ENCODE results near the gene TRIM50. TPM values are rescaled to one million over a fixed set of nuclear protein-coding genes. Genes with fewer than 3 reads are reported as not detected.
A peak's percentile ranks its signal among the peaks of the same experiment; 100 is the strongest.
"Not testable (repeated sequence)": the region's sequence is repeated elsewhere in the genome, so short reads cannot be mapped to it uniquely, and the experiment has no call there.

Gene TRIM50
- total and polyA plus RNA-seq, 3 experiments from 2014 or later = not detected

DNA sequence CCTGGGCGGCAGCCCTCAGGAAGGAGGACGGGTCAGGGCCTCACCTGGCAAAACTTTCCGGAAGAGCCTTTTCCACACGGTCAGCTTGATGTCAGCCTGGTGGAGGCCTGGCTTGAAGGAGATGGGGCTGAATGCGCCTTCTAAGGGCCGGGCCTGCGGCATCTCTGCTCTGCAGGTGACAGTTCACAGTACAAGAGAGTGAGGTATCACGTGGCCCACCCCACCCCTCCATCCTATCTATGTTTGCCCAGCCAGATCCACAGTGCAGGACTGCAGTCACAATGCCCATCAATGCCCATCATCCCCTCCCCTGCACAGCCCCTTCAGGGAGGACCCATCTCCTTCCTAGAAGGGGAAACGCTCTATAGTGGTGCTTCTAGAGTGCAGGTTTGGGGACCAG lies 11.4 kb downstream of the TRIM50 start:
- CTCF ChIA-PET = interaction anchor here (1.3 kb wide), 1 partner anchor 10 kb away, joined by 3 read pairs; no protein-coding TSS in a partner anchor
- no peak overlapping the region for H3K4me3 Mint-ChIP-seq

DNA sequence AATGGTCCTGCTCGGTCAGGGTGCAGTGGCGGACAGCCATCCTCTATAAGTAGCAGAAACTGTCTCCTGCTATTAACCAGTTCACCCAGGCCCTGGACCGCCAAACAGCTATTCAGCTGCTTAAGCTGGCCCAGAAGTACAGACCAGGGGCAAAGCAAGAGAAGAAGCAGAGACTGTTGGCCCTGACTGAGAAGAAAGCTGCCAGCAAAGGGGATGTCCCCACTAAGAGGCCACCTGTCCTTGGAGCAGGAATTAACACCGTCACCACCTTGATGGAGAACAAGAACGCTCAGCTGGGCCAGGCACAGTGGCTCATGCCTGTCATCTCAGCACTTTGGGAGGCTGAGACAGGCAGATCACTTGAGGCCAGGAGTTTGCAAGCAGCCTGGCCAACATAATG lies 13.6 kb downstream of the TRIM50 start:
- Mint-ChIP-seq H3K9me3 (no peaks in the 10 kb centered on the region), H3K4me3 (no peak overlapping the region), H3K27ac (no peak overlapping the region), H3K36me3 (no peaks in the 10 kb centered on the region), H3K4me1 (peaks cover under 1 to 2% (median 2%) of the 10 kb centered on the region in 3 donors), H3K27me3 (peaks cover 0 to 4% of the 10 kb centered on the region in 2 donors)
- no peaks in the 10 kb centered on the region for H3K27me3 ChIP-seq (ENCODE audit: insufficient read depth, low read length, poor library complexity, severe bottlenecking)
- DNase-seq = no peak
- POLR2A ChIA-PET = no interaction called here
- H3K36me3 ChIP-seq (ENCODE audit: insufficient read depth, low read length) = no peaks in the 10 kb centered on the region
- CTCF ChIA-PET = interaction anchor here (2.3 kb wide), 1 partner anchor 10 kb away, joined by 6 read pairs; no protein-coding TSS in a partner anchor
- no peak overlapping the region for H3K4me3 ChIP-seq (ENCODE audit: low read length)
- H3K27ac ChIP-seq (ENCODE audit: low read depth, low read length) = no peak overlapping the region
- peaks cover 3% of the 10 kb centered on the region for H3K4me1 ChIP-seq (ENCODE audit: insufficient read depth, low read length)
- H3K9me3 ChIP-seq (ENCODE audit: low read length) = no peaks in the 10 kb centered on the region

More for the DNA sequence above, 11.4 kb downstream of the TRIM50 start:
- Histone ChIP-seq H3K36me3 (ENCODE audit: insufficient read depth, low read length) (no peaks in the 10 kb centered on the region), H3K4me3 (ENCODE audit: low read length) (no peak overlapping the region), H3K27me3 (ENCODE audit: insufficient read depth, low read length, poor library complexity, severe bottlenecking) (no peaks in the 10 kb centered on the region), H3K9me3 (ENCODE audit: low read length) (no peaks in the 10 kb centered on the region), H3K4me1 (ENCODE audit: insufficient read depth, low read length) (no peaks in the 10 kb centered on the region), H3K27ac (ENCODE audit: low read depth, low read length) (no peak overlapping the region)
- Mint-ChIP-seq H3K9me3 (no peaks in the 10 kb centered on the region), H3K36me3 (no peaks in the 10 kb centered on the region), H3K4me1 (no peaks in the 10 kb centered on the region), H3K27ac (no peak overlapping the region), H3K27me3 (peaks cover 0 to 4% of the 10 kb centered on the region in 2 donors)
- POLR2A ChIA-PET = no interaction called here
- no peak for DNase-seq

DNA sequence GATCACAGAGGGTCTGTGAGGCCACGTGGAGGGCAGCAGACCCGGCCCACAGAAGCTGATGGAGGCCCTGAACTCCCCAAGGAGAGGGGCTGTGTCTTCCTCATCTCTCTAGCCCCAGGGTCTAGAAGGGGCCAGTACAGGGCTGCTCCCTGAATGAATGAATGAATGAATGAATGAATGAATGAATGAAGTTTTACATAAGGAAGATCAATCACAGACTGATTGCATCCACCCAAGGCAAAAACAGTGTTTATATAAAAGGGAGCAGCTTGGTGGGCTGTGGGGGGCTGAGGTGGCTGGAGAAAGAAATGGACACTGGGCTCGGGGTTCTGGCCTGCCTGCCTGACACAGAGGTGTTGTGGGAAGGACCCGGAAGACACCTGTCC lies 14.4 kb downstream of the TRIM50 start:
- Histone ChIP-seq H3K36me3 (ENCODE audit: insufficient read depth, low read length) (no peaks in the 10 kb centered on the region), H3K27ac (ENCODE audit: low read depth, low read length) (no peak overlapping the region), H3K27me3 (ENCODE audit: insufficient read depth, low read length, poor library complexity, severe bottlenecking) (no peaks in the 10 kb centered on the region), H3K4me1 (ENCODE audit: insufficient read depth, low read length) (peaks cover 6% of the 10 kb centered on the region), H3K4me3 (ENCODE audit: low read length) (no peak overlapping the region), H3K9me3 (ENCODE audit: low read length) (no peaks in the 10 kb centered on the region)
- Mint-ChIP-seq H3K4me1 (peaks cover 6 to 10% (median 9%) of the 10 kb centered on the region in 3 donors), H3K9me3 (no peaks in the 10 kb centered on the region), H3K4me3 (no peak overlapping the region), H3K27ac (no peak overlapping the region), H3K27me3 (peaks cover 0 to 4% of the 10 kb centered on the region in 2 donors), H3K36me3 (peaks cover 0 to 4% (median 0%) of the 10 kb centered on the region in 3 donors)
- ChIA-PET POLR2A (no interaction called here), CTCF (interaction anchor here (2.3 kb wide), 1 partner anchor 11 kb away, joined by 6 read pairs; no protein-coding TSS in a partner anchor)
- DNase-seq = no peak

DNA sequence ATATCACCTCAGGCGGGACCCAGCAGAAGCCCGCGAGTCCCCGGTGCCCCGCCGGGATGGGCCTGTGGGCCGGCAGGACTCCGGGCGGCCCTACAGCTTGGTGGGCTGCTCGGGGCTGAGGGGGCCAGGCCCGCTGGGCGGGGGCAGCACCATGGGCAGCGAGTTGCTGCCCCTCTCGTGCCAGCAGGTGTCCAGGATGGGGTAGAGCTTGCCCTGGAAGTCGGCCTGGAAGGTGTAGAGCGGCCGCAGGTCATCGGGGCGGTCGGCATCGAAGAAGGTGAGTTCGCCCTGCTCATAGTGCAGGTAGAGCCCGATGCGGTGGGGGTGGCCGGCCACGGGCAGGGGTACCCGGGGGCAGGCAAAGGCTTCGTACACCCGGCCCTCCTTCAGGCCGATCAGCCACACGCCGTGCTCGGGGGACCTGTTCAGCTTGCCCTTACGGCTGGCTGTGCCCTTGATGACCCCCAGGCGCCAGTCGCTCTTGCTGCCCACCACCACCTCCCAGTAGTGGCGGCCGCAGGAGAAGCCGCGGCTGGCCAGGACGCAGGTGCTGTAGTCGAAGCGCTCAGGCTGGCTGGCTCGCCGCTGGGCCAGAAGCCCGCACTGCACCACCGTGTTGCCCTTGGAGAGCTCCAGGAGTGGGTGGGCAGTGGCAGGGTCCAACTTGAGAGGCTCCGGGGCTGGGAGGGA lies 14.9 kb downstream of the TRIM50 start:
- no peak overlapping the region for H3K27ac ChIP-seq (ENCODE audit: low read depth, low read length)
- H3K36me3 Mint-ChIP-seq = peaks cover 0 to 6% (median 0%) of the 10 kb centered on the region in 3 donors
- H3K4me1 Mint-ChIP-seq = peaks cover 9 to 15% (median 13%) of the 10 kb centered on the region in 3 donors
- H3K27me3 ChIP-seq (ENCODE audit: insufficient read depth, low read length, poor library complexity, severe bottlenecking) = no peaks in the 10 kb centered on the region
- no peaks in the 10 kb centered on the region for H3K9me3 ChIP-seq (ENCODE audit: low read length)
- POLR2A ChIA-PET = no interaction called here
- no peaks in the 10 kb centered on the region for H3K36me3 ChIP-seq (ENCODE audit: insufficient read depth, low read length)
- H3K4me3 Mint-ChIP-seq = no peak overlapping the region
- H3K27me3 Mint-ChIP-seq = peaks cover 0 to 4% of the 10 kb centered on the region in 2 donors
- DNase-seq = no peak
- H3K27ac Mint-ChIP-seq = no peak overlapping the region
- H3K4me1 ChIP-seq (ENCODE audit: insufficient read depth, low read length) = peaks cover 9% of the 10 kb centered on the region
- no peak overlapping the region for H3K4me3 ChIP-seq (ENCODE audit: low read length)
- CTCF ChIA-PET = interaction anchor here (2.3 kb wide), 1 partner anchor 11 kb away, joined by 6 read pairs; no protein-coding TSS in a partner anchor
- H3K9me3 Mint-ChIP-seq = no peaks in the 10 kb centered on the region

DNA sequence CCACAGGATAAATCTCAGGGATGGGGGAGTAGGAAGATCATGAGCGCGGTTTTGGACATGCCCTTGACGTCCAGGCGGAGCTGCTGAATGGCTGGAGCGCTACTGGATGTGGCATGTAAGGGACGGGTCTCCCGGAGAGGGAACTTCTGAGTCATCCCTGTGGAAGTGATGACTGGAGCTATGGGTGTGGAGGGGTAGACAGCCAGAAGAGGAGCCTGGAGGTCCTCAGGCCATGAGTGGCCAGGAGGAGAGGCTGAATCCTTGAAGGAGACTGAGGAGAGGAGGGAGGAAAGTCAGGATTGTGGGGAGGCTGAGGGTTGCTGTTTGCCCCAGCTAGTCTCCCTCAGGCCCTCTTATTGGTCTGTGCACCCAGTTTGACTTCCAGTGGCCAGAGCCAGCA lies 16.5 kb downstream of the TRIM50 start:
- H3K36me3 ChIP-seq (ENCODE audit: insufficient read depth, low read length) = peaks cover 11% of the 10 kb centered on the region
- POLR2A ChIA-PET; H3K27me3 Mint-ChIP-seq; H3K27ac ChIP-seq (ENCODE audit: low read depth, low read length); H3K4me3 Mint-ChIP-seq; CTCF ChIA-PET; H3K9me3 ChIP-seq (ENCODE audit: low read length); H3K27me3 ChIP-seq (ENCODE audit: insufficient read depth, low read length, poor library complexity, severe bottlenecking); H3K4me3 ChIP-seq (ENCODE audit: low read length); H3K9me3 Mint-ChIP-seq; DNase-seq; H3K27ac Mint-ChIP-seq: not testable (repeated sequence)
- peaks cover 16% of the 10 kb centered on the region for H3K4me1 ChIP-seq (ENCODE audit: insufficient read depth, low read length)
- Mint-ChIP-seq H3K36me3 (peaks cover 0 to 20% (median 7%) of the 10 kb centered on the region in 3 donors), H3K4me1 (peaks cover 21 to 31% (median 29%) of the 10 kb centered on the region in 3 donors)

DNA sequence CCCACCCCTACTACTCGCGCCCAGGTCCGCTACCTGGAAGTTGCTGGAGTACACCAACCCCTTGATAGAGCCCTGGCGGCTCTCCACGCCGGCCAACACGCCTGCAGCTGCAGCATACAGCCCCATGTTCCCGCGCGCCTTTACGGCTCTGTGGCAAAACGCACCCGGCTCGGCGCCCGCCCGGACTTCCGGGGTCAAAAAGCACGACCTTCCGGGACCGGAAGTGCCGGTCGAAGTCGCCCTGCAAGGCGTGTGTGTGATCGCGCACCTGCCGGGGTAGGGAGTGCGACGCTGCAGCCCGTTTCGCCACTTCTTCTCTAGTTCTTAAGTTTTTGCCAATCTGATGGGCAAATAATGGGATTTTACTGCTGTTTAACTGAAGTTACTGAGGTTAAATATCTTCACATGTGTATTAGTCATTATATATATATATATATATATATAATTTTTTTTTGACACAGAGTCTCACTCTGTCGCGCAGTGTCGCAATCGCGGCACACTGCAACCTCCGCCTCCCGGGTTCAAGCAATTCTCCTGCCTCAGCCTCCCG lies 19.1 kb downstream of the TRIM50 start, which contains the start of gene NSUN5:
Gene NSUN5 (minus strand): TSS at position 162 of the 550 bp plus-strand sequence. CDS start 36 bp downstream, at position 126.
- Histone ChIP-seq H3K4me3 (ENCODE audit: low read length) (peak within 1 kb of the TSS; percentile 80), H3K36me3 (ENCODE audit: insufficient read depth, low read length) (peaks cover 15% of the 10 kb centered on the region), H3K4me1 (ENCODE audit: insufficient read depth, low read length) (peaks cover 16% of the 10 kb centered on the region), H3K9me3 (ENCODE audit: low read length) (no peaks in the 10 kb centered on the region), H3K27me3 (ENCODE audit: insufficient read depth, low read length, poor library complexity, severe bottlenecking) (no peaks in the 10 kb centered on the region), H3K27ac (ENCODE audit: low read depth, low read length) (peak within 1 kb of the TSS; percentile 54)
- Mint-ChIP-seq H3K4me3 (peak within 1 kb of the TSS; percentile 89 to 100 (median 97)), H3K9me3 (no peaks in the 10 kb centered on the region), H3K4me1 (peaks cover 24 to 37% (median 36%) of the 10 kb centered on the region in 3 donors), H3K27me3 (no peaks in the 10 kb centered on the region), H3K27ac (peak within 1 kb of the TSS; percentile 72 to 96 (median 94)), H3K36me3 (peaks cover 0 to 42% (median 15%) of the 10 kb centered on the region in 3 donors)
- POLR2A ChIA-PET = no interaction called here
- CTCF ChIA-PET = no interaction called here
- DNase-seq = peak; percentile 81 to 93 (median 86)

DNA sequence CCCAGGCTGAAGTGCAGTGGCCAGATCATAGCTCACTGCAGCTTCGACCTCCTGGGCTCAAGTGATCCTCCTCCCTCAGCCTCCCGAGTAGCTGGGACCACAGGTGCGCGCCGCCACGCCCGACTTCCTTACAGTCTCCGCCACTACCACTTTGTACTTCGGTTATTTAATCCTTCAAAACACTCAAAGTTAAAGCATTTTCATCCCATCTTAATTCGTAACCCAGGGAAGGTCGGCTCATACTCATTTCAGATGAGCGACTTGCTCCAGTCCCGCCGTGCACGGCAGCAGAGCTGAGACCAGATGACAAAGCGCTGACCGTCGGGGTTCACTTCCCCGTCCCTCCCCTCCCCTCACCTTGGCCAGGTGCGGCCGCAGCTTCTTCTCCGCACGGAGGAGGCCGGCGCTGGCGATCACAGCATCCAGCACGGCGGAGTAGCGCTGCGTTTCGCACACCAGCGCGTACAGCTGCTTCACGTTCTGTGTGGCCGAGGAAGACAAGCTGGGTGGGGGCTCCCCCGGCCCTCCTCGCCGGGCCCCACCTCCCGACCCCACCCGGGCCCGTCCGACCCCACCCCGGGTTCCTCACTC lies 19.7 kb downstream of the TRIM50 start:
- Mint-ChIP-seq H3K27ac (peak overlapping the region; percentile 72 to 96 (median 94)), H3K27me3 (no peaks in the 10 kb centered on the region), H3K9me3 (no peaks in the 10 kb centered on the region), H3K4me3 (peak overlapping the region; percentile 89 to 100 (median 97)), H3K36me3 (peaks cover 0 to 47% (median 15%) of the 10 kb centered on the region in 3 donors), H3K4me1 (peaks cover 24 to 37% (median 36%) of the 10 kb centered on the region in 3 donors)
- peaks cover 16% of the 10 kb centered on the region for H3K4me1 ChIP-seq (ENCODE audit: insufficient read depth, low read length)
- H3K9me3 ChIP-seq (ENCODE audit: low read length) = no peaks in the 10 kb centered on the region
- ChIA-PET POLR2A (no interaction called here), CTCF (no interaction called here)
- peak overlapping the region; percentile 80 for H3K4me3 ChIP-seq (ENCODE audit: low read length)
- no peaks in the 10 kb centered on the region for H3K27me3 ChIP-seq (ENCODE audit: insufficient read depth, low read length, poor library complexity, severe bottlenecking)
- DNase-seq = no peak
- peak overlapping the region; percentile 54 for H3K27ac ChIP-seq (ENCODE audit: low read depth, low read length)
- peaks cover 15% of the 10 kb centered on the region for H3K36me3 ChIP-seq (ENCODE audit: insufficient read depth, low read length)

DNA sequence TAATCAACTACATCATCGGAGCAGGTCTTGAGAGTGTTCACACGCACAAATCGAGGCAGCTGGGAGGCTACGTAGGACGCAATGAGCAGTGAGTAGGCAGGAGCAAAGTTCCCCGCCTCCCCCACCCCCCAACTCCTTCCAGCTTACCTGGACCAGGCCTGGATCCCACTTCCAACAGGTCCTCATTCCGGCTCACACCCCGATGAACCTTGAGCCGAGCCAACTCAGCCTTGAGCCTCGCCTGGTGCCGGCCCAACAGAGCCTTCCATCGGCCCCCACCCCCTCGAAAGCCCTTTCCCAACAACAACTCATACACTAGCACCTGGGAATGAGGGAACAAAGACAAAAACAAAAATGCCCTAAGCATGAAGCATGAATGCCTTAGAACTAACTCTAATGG lies 20.4 kb downstream of the TRIM50 start:
- H3K9me3 Mint-ChIP-seq = no peaks in the 10 kb centered on the region
- Histone ChIP-seq H3K27me3 (ENCODE audit: insufficient read depth, low read length, poor library complexity, severe bottlenecking) (no peaks in the 10 kb centered on the region), H3K4me3 (ENCODE audit: low read length) (peak overlapping the region; percentile 80), H3K4me1 (ENCODE audit: insufficient read depth, low read length) (peaks cover 16% of the 10 kb centered on the region), H3K9me3 (ENCODE audit: low read length) (no peaks in the 10 kb centered on the region), H3K27ac (ENCODE audit: low read depth, low read length) (no peak overlapping the region), H3K36me3 (ENCODE audit: insufficient read depth, low read length) (peaks cover 15% of the 10 kb centered on the region)
- H3K27me3 Mint-ChIP-seq = no peaks in the 10 kb centered on the region
- H3K4me1 Mint-ChIP-seq = peaks cover 24 to 37% (median 36%) of the 10 kb centered on the region in 3 donors
- peak overlapping the region; percentile 16 to 89 (median 76) for H3K27ac Mint-ChIP-seq
- peaks cover 0 to 51% (median 15%) of the 10 kb centered on the region in 3 donors for H3K36me3 Mint-ChIP-seq
- POLR2A ChIA-PET = no interaction called here
- H3K4me3 Mint-ChIP-seq = peak overlapping the region; percentile 89 to 100 (median 97)
- DNase-seq = no peak
- CTCF ChIA-PET = interaction anchor here (1.3 kb wide), 1 partner anchor 10 kb away, joined by 3 read pairs; no protein-coding TSS in a partner anchor

Data from CD8-positive, alpha-beta memory T cell (primary cell).